Loucy (cell line): ENCODE data around the gene HEXIM2.

ENCODE experiments used
- H2AFZ ChIP-seq: fragments of 200-600 bp; sonication (generic); 2 replicates; pipeline ENCODE4 v1.6.0; 2016; ENCODE audit warnings: antibody characterized with exemption, mild to moderate bottlenecking, low read length, moderate library complexity
- H3F3A ChIP-seq: fragments of 200-600 bp; 2 replicates; pipeline ENCODE4 v1.6.0; 2016; ENCODE audit warnings: antibody characterized with exemption, low read depth, mild to moderate bottlenecking
- H3K27me3 ChIP-seq: fragments of 200-600 bp; sonication (generic); 2 replicates; pipeline ENCODE4 v1.6.1; 2014; ENCODE audit warnings: low read length, mild to moderate bottlenecking; ENCODE audit not compliant: insufficient read depth, poor library complexity, severe bottlenecking
- H3K36me3 ChIP-seq: fragments of 200-600 bp; sonication (generic); 2 replicates; pipeline ENCODE4 v1.6.1; 2016; ENCODE audit warnings: low read length; ENCODE audit not compliant: insufficient read depth
- H3K4me1 ChIP-seq: fragments of 200-600 bp; sonication (generic); 2 replicates; pipeline ENCODE4 v1.5.1; 2014; ENCODE audit warnings: low read length, mild to moderate bottlenecking; ENCODE audit not compliant: insufficient read depth, poor library complexity, severe bottlenecking
- H3K4me2 ChIP-seq: fragments of 200-600 bp; sonication (generic); 2 replicates; pipeline ENCODE4 v1.6.0; 2014; ENCODE audit warnings: antibody characterized with exemption, low read length, low read depth, mild to moderate bottlenecking; ENCODE audit not compliant: poor library complexity, severe bottlenecking
- H3K4me3 ChIP-seq: fragments of 200-600 bp; sonication (generic); 2 replicates; pipeline ENCODE4 v1.5.1; 2014; ENCODE audit warnings: low read length, mild to moderate bottlenecking, mixed read lengths; ENCODE audit not compliant: poor library complexity, severe bottlenecking
- H3K79me2 ChIP-seq: fragments of 200-600 bp; sonication (generic); 2 replicates; pipeline ENCODE4 v1.6.1; 2014; ENCODE audit warnings: low read length; ENCODE audit not compliant: insufficient read depth
- H3K9ac ChIP-seq: fragments of 200-600 bp; sonication (generic); 2 replicates; pipeline ENCODE4 v1.6.0; 2014; ENCODE audit warnings: mild to moderate bottlenecking, low read depth, low read length, moderate library complexity; ENCODE audit not compliant: poor library complexity, severe bottlenecking
- H3K9me2 ChIP-seq: fragments of 200-600 bp; sonication (generic); replicated peaks from 2 replicates; pipeline ENCODE4 v1.6.1; 2016; ENCODE audit warnings: low read depth, low read length, mixed read lengths
- H3K9me3 ChIP-seq: fragments of 200-600 bp; sonication (generic); 2 replicates; pipeline ENCODE4 v1.6.1; 2014; ENCODE audit warnings: mild to moderate bottlenecking, antibody characterized with exemption, low read length, low read depth; ENCODE audit not compliant: insufficient read depth
- H4K20me1 ChIP-seq: fragments of 200-600 bp; sonication (generic); 2 replicates; pipeline ENCODE4 v1.6.0; 2014; ENCODE audit warnings: antibody characterized with exemption, low read length, mild to moderate bottlenecking; ENCODE audit not compliant: insufficient read depth, poor library complexity, severe bottlenecking
- CTCF ChIP-seq: fragments of 200-600 bp; sonication (generic); conservative IDR thresholded peaks from 2 replicates; pipeline ENCODE4 v1.5.1; 2014; ENCODE audit warnings: mild to moderate bottlenecking, antibody characterized with exemption, low read length
- EZH2phosphoT487 ChIP-seq: fragments of 200-600 bp; IDR thresholded peaks from 2 replicates; pipeline ENCODE4 v1.6.1; 2018; ENCODE audit warnings: antibody characterized with exemption, mild to moderate bottlenecking, moderate library complexity, borderline replicate concordance

HEXIM2 gene

GRCh38 chr17:45172541-45173286 is 11.0 kb downstream of the HEXIM2 start:
- no peaks in the 10 kb centered on the region for H3K27me3 ChIP-seq
- H3K36me3 ChIP-seq: no peaks in the 10 kb centered on the region
- H3K4me2 ChIP-seq: peak overlapping the region; percentile 82
- H3K4me1 ChIP-seq: peaks cover 35% of the 10 kb centered on the region
- no peaks in the 10 kb centered on the region for H3K9me2 ChIP-seq
- peak overlapping the region; percentile 78 for H3K4me3 ChIP-seq
- H3K9ac ChIP-seq: peak overlapping the region; percentile 85
- no peaks in the 10 kb centered on the region for H3F3A ChIP-seq
- TF ChIP-seq EZH2phosphoT487: no peak
- TF ChIP-seq CTCF: peak; percentile 16; the same call in 1 of the 2 replicates
- no peaks in the 10 kb centered on the region for H3K79me2 ChIP-seq
- H3K9me3 ChIP-seq: no peaks in the 10 kb centered on the region
- peak overlapping the region; percentile 54; the same call in 1 of the 2 replicates for H2AFZ ChIP-seq
- no peaks in the 10 kb centered on the region for H4K20me1 ChIP-seq

- H3K4me3 ChIP-seq: no peak overlapping the region
- H3K9ac ChIP-seq: no peak overlapping the region
- no peaks in the 10 kb centered on the region for H3K79me2 ChIP-seq
- no peaks in the 10 kb centered on the region for H3F3A ChIP-seq
- peak overlapping the region; percentile 40 for H3K4me2 ChIP-seq
- peaks cover 35% of the 10 kb centered on the region for H3K4me1 ChIP-seq
- H3K9me2 ChIP-seq: no peaks in the 10 kb centered on the region
- H3K9me3 ChIP-seq: no peaks in the 10 kb centered on the region
- no peaks in the 10 kb centered on the region for H4K20me1 ChIP-seq
- H3K27me3 ChIP-seq: no peaks in the 10 kb centered on the region
- H2AFZ ChIP-seq: peak overlapping the region; percentile 76
- TF ChIP-seq CTCF (no peak), EZH2phosphoT487 (no peak)
- no peaks in the 10 kb centered on the region for H3K36me3 ChIP-seq
These were observed 14.1 kb downstream of the HEXIM2 start for GRCh38 chr17:45175759-45176115.

GRCh38 chr17:45177563-45177962 is 15.9 kb downstream of the HEXIM2 start:
- no peak overlapping the region for H2AFZ ChIP-seq
- H3K4me1 ChIP-seq: peaks cover 21% of the 10 kb centered on the region
- no peaks in the 10 kb centered on the region for H3K79me2 ChIP-seq
- H3K9me2 ChIP-seq: no peaks in the 10 kb centered on the region
- no peaks in the 10 kb centered on the region for H3K27me3 ChIP-seq
- no peaks in the 10 kb centered on the region for H4K20me1 ChIP-seq
- TF ChIP-seq EZH2phosphoT487 (no peak), CTCF (no peak)
- H3K9ac ChIP-seq: no peak overlapping the region
- no peaks in the 10 kb centered on the region for H3F3A ChIP-seq
- H3K36me3 ChIP-seq: no peaks in the 10 kb centered on the region
- no peak overlapping the region for H3K4me3 ChIP-seq
- H3K9me3 ChIP-seq: no peaks in the 10 kb centered on the region
- no peak overlapping the region for H3K4me2 ChIP-seq
